Measurements from ENCODE around the gene SYT2.

DNA sequence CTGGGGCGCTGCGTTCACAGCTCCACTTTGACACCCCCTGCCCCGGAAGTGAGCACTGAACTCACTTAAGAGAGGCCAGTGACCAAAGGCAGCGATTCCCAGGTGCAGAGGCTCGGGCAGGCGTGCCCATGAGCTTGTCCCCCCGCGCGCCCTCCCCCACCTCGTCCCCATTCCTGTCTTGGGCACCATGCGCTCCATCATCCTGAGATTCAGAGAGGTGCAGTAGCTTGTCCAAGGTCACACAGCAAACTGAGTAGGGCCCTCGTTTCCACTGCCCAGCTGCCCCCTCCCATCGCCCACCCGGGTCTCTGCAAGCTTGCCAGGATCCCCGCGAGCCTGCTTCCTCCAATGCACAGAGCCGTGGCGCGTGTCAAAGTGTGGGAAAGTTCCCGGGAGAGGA lies 68.0 kb downstream of the SYT2 start:
- TF ChIP-seq CTCF (IDR thresholded peaks at IDR 0.05 in 2 of 3, conservative IDR thresholded peaks at IDR 0.05 in 1 of 3; ENCODE audit: borderline replicate concordance in 1 of 3, insufficient read depth in 1 of 3, low read depth in 2 of 3, low read length in 2 of 3) (no peak), POLR2AphosphoS5 (IDR thresholded peaks at IDR 0.05; ENCODE audit: low read depth, low read length) (no peak), ELF1 (IDR thresholded peaks at IDR 0.05; ENCODE audit: borderline replicate concordance, low read depth) (no peak), ZFX (IDR thresholded peaks at IDR 0.05) (no peak), CBX3 (IDR thresholded peaks at IDR 0.05; ENCODE audit: low read depth) (no peak), MAX (IDR thresholded peaks at IDR 0.05) (no peak), POLR2A (IDR thresholded peaks at IDR 0.05; ENCODE audit: borderline replicate concordance, extremely low read depth, insufficient read depth, insufficient read length) (no peak), TCF7L2 (IDR thresholded peaks at IDR 0.05; ENCODE audit: borderline replicate concordance, extremely low read depth, insufficient read depth, insufficient read length) (no peak), EZH2 (IDR thresholded peaks at IDR 0.05) (no peak)
- TF ChIP-seq, protein P1, sequence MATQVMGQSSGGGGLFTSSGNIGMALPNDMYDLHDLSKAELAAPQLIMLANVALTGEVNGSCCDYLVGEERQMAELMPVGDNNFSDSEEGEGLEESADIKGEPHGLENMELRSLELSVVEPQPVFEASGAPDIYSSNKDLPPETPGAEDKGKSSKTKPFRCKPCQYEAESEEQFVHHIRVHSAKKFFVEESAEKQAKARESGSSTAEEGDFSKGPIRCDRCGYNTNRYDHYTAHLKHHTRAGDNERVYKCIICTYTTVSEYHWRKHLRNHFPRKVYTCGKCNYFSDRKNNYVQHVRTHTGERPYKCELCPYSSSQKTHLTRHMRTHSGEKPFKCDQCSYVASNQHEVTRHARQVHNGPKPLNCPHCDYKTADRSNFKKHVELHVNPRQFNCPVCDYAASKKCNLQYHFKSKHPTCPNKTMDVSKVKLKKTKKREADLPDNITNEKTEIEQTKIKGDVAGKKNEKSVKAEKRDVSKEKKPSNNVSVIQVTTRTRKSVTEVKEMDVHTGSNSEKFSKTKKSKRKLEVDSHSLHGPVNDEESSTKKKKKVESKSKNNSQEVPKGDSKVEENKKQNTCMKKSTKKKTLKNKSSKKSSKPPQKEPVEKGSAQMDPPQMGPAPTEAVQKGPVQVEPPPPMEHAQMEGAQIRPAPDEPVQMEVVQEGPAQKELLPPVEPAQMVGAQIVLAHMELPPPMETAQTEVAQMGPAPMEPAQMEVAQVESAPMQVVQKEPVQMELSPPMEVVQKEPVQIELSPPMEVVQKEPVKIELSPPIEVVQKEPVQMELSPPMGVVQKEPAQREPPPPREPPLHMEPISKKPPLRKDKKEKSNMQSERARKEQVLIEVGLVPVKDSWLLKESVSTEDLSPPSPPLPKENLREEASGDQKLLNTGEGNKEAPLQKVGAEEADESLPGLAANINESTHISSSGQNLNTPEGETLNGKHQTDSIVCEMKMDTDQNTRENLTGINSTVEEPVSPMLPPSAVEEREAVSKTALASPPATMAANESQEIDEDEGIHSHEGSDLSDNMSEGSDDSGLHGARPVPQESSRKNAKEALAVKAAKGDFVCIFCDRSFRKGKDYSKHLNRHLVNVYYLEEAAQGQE (IDR thresholded peaks at IDR 0.05; ENCODE audit: low read depth): no peak
- TF ChIP-seq, protein P2, sequence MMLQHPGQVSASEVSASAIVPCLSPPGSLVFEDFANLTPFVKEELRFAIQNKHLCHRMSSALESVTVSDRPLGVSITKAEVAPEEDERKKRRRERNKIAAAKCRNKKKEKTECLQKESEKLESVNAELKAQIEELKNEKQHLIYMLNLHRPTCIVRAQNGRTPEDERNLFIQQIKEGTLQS (IDR thresholded peaks at IDR 0.05): no peak
- TF ChIP-seq, protein P3, sequence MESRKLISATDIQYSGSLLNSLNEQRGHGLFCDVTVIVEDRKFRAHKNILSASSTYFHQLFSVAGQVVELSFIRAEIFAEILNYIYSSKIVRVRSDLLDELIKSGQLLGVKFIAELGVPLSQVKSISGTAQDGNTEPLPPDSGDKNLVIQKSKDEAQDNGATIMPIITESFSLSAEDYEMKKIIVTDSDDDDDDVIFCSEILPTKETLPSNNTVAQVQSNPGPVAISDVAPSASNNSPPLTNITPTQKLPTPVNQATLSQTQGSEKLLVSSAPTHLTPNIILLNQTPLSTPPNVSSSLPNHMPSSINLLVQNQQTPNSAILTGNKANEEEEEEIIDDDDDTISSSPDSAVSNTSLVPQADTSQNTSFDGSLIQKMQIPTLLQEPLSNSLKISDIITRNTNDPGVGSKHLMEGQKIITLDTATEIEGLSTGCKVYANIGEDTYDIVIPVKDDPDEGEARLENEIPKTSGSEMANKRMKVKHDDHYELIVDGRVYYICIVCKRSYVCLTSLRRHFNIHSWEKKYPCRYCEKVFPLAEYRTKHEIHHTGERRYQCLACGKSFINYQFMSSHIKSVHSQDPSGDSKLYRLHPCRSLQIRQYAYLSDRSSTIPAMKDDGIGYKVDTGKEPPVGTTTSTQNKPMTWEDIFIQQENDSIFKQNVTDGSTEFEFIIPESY (IDR thresholded peaks at IDR 0.05; ENCODE audit: extremely low read depth, insufficient replicate concordance, low read length): no peak
